WERI-Rb-1 (cell line): ENCODE results near the gene GPS2.
"Not testable (repeated sequence)": the region's sequence is repeated elsewhere in the genome, so short reads cannot be mapped to it uniquely, and the experiment has no call there.

Source experiments
- DNase-seq: peaks from one replicate; pipeline ENCODE4 v3.0.0-alpha.2; 2020
- H3K27ac ChIP-seq: fragments of 250-450 bp; sonication (Bioruptor Pico); 2 replicates; pipeline ENCODE4 v1.5.1; 2020; ENCODE audit warnings: mild to moderate bottlenecking, moderate library complexity
- H3K27me3 ChIP-seq: fragments of 250-450 bp; sonication (Bioruptor Pico); 2 replicates; pipeline ENCODE4 v1.5.1; 2021; ENCODE audit warnings: mild to moderate bottlenecking, low read depth, moderate library complexity; ENCODE audit not compliant: insufficient read depth, severe bottlenecking
- H3K36me3 ChIP-seq: fragments of 250-450 bp; sonication (Bioruptor Pico); 2 replicates; pipeline ENCODE4 v1.5.1; 2020; ENCODE audit warnings: mild to moderate bottlenecking, moderate library complexity
- H3K4me3 ChIP-seq: 2 replicates; pipeline ENCODE4 v1.5.1; 2011; ENCODE audit warnings: low read depth, mild to moderate bottlenecking, control low read depth, low read length
- H3K9me3 ChIP-seq: fragments of 250-450 bp; sonication (Bioruptor Pico); 2 replicates; pipeline ENCODE4 v1.5.1; 2021; ENCODE audit warnings: mild to moderate bottlenecking, moderate library complexity; ENCODE audit not compliant: severe bottlenecking
- CTCF ChIP-seq: IDR thresholded peaks from 2 replicates; pipeline ENCODE4 v1.5.1; 2011; ENCODE audit warnings: low read depth, mild to moderate bottlenecking, control low read depth, inconsistent platforms, low read length

Gene GPS2

GRCh38 chr17:7334938-7335538, 19.9 kb upstream of the GPS2 start:
- Histone ChIP-seq H3K27ac (no peak overlapping the region), H3K36me3 (no peaks in the 10 kb centered on the region), H3K9me3 (no peaks in the 10 kb centered on the region), H3K4me3 (no peak overlapping the region), H3K27me3 (no peaks in the 10 kb centered on the region)
- no peak for TF ChIP-seq CTCF
- DNase-seq = no peak

GRCh38 chr17:7332600-7333069, 17.5 kb upstream of the GPS2 start:
- not testable (repeated sequence) for H3K4me3 ChIP-seq, H3K9me3 ChIP-seq, DNase-seq, H3K27me3 ChIP-seq, H3K27ac ChIP-seq, H3K36me3 ChIP-seq

- TF ChIP-seq CTCF = no peak
- H3K36me3 ChIP-seq = no peaks in the 10 kb centered on the region
- no peak overlapping the region for H3K4me3 ChIP-seq
- H3K27ac ChIP-seq = no peak overlapping the region
- H3K27me3 ChIP-seq = no peaks in the 10 kb centered on the region
- no peaks in the 10 kb centered on the region for H3K9me3 ChIP-seq
- DNase-seq = no peak
These were observed 17.0 kb upstream of the GPS2 start for GRCh38 chr17:7332111-7332510.

GRCh38 chr17:7330638-7331015, 15.5 kb upstream of the GPS2 start:
- Histone ChIP-seq H3K36me3 (peaks cover 11% of the 10 kb centered on the region), H3K4me3 (peak overlapping the region; percentile 69), H3K9me3 (no peaks in the 10 kb centered on the region), H3K27ac (peak overlapping the region; percentile 80), H3K27me3 (no peaks in the 10 kb centered on the region)
- DNase-seq = no peak
- TF ChIP-seq CTCF = no peak

GRCh38 chr17:7329997-7330637, 15.0 kb upstream of the GPS2 start:
- peak; percentile 87 for DNase-seq
- H3K27ac ChIP-seq = peak overlapping the region; percentile 80

More at GRCh38 chr17:7329997-7330637, 15.0 kb upstream of the GPS2 start:
- Histone ChIP-seq H3K9me3 (no peaks in the 10 kb centered on the region), H3K36me3 (peaks cover 15% of the 10 kb centered on the region), H3K4me3 (peak overlapping the region; percentile 69), H3K27me3 (no peaks in the 10 kb centered on the region)
- no peak for TF ChIP-seq CTCF
